Measurements from ENCODE around the gene ARHGEF4. TPM values are rescaled to one million over a fixed set of nuclear protein-coding genes. Genes with fewer than 3 reads are reported as not detected.

The ARHGEF4 gene
- total RNA-seq, 1 donor from 2014 or later: 3.8 TPM

DNA sequence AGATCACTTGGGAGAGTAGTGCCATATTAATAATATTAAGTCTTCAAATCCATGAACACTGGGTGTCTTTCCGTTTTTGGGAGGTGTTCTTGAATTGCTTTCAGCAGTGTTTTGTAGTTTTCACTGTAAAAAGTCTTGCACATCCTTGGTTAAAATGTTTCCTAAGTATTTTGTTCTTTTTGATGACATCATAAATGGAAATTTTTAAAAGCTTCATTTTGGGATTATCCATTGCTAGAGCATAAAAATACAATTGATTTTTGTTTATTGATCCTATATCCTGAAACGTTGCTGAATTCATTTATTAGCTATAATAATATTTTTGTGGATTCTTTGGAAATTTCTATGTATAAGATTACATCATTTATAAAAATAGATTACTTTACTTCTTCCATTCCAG, 96.8 kb downstream of the ARHGEF4 start:
- ATAC-seq (no peak), DNase-seq (no peak)
- intact Hi-C loops (cut with micrococcal nuclease): no loop called here

DNA sequence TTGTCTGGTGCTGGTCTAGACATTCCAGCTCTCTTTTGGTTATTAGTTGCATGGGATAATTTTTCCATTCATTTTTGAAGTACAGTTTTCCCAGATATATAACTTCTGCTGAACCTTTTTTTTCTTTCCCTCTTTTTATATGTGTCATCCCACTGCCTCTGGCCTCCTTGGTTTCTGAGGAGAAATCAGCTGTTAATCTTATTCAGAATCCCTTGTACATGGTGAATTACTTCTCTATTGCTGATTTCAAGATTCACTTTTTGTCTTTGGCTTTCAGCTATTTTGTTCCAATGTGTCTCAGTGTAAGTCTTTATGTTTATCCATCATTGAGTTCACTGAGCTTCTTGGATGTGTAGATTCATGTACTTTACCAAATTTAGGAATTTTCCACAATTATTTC, 99.7 kb downstream of the ARHGEF4 start:
- ATAC-seq: no peak
- intact Hi-C loops (cut with micrococcal nuclease): no loop called here
- DNase-seq: no peak

DNA sequence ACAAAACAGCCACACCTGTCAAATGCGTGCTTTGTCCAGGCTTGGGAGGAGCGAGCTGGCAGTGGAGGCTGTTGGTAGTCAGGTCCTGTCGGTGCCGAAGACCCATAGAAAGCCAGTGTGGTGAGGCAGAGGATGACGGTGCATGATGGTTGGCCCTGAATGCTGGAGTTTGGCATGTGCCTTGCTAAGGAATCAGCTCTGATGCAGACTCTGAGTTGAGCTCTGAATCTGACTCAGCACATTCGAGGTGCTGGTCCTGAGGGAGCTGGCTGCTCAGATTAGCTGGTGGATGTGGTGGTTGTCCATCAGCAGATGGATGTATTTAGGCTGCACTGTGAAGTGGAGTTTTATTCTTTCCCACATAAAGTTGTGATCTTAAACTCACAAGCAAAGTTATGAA, 111.3 kb downstream of the ARHGEF4 start:
- ATAC-seq (no peak), DNase-seq (no peak)
- intact Hi-C loops (cut with micrococcal nuclease): no loop called here

DNA sequence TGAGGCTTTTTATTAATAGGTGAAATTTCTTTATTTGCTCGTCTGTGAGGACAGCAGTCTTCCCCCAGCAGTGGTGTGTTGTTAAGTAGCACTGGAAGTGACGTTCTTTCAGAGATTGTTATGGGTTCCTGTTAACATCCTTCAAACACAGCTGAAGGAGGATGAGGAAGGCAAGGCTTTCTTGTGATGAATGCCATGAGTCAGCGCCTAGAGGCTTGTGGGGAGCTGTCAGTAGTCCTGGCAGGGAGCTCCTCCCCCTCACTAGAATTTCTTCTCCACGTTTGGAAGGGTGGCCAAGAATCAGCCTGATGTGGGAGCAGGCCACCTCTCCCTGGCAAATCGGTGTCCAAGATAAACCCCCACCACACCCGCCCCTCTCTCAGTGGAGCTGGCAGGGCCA, 113.2 kb downstream of the ARHGEF4 start:
- intact Hi-C loops (cut with micrococcal nuclease): no loop called here
- no peak for DNase-seq
- ATAC-seq: no peak

DNA sequence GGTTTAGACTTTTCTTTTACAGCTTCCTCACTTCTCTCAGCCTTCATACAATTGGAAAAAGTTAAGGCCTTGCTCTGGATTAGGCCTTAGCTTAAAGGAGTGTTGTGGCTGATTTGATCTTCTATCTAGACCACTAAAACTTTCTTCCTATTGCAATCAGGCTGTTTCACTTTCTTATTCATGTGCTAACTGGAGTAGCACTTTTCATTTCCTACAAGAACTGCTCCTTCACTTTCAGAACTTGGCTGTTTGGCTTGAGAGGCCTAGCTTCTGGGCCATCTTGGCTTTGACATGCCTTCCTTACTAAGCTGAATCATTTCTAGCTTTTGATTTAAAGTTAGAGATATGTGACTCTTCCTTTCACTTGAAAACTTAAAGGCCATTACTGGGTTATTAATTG, 114.3 kb downstream of the ARHGEF4 start:
- intact Hi-C loops (cut with micrococcal nuclease): no loop called here
- DNase-seq (no peak), ATAC-seq (no peak)

DNA sequence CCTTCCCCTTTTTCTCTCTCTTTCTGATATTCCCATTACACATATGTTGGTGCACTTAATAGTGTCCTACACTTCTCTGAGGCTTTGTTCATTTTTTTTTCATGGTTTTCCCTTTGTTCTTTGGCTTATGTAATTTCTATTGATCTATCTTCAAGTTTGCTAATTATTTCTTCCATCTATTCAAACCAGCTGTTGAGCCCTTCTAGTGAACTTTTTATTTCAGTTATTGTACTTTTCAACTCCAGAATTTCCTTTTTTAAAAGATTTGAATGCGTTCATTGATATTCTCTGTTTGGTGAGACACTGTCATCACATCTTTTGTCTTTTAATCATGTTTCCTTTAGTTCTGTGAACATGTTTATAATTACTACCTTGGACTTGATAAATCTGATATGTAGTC, 118.2 kb downstream of the ARHGEF4 start:
- intact Hi-C loops (cut with micrococcal nuclease): no loop called here
- no peak for ATAC-seq
- DNase-seq: no peak

DNA sequence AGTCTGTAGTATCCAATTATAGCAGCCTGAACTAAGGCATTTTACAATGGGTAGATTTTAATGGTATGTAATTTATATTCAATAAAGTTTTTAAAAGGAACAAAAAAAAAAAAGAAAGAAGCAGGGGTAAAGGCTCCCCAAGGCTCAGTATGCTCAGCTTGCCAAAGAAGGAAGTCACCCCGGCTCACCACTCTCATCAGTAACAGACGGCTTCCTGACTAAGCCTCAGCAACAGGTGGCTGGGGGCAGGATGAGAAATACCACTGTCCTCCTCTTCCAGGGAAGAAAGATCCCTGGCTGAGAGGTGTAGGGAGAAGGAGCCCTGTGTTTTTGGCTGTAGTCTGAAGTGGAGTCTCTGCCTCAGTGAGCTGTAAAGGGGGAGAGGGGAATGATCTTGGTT, 121.2 kb downstream of the ARHGEF4 start:
- no peak for ATAC-seq
- no peak for DNase-seq
- intact Hi-C loops (cut with micrococcal nuclease): no loop called here

DNA sequence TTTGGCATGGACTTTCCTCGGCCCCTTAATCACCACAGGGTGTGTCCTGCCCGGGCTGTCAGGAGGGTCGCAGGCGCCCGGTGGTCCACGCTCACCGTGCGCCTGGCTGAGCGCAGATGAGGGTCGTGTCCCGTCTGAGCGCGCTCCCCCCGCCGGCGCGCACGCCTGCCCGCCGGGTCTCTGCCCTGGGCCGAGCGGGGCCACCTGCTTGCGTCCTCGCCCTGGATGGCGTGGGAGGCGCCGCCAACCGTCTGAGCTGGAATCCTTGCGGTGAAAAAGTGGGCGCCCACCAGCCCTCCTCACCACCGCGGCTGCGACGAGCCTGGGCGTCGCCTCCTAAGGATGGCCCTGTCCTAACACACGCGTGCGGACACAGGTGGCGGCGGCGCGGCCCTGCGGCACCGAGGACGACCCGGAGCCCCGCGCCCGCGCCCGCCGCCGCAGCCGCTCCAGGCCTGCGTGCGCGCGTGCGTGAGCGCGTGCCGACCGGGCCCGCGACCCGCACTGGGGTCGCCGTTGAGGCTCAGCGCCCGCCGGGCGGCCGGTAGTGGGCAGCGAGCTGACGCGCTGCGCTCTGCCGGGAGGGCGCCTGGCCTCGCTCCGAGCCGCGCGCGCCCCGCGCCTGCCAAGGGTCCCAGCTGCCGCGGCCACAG, 126.6 kb downstream of the ARHGEF4 start:
- no peak for ATAC-seq
- intact Hi-C loops (cut with micrococcal nuclease): no loop called here
- no peak for DNase-seq

DNA sequence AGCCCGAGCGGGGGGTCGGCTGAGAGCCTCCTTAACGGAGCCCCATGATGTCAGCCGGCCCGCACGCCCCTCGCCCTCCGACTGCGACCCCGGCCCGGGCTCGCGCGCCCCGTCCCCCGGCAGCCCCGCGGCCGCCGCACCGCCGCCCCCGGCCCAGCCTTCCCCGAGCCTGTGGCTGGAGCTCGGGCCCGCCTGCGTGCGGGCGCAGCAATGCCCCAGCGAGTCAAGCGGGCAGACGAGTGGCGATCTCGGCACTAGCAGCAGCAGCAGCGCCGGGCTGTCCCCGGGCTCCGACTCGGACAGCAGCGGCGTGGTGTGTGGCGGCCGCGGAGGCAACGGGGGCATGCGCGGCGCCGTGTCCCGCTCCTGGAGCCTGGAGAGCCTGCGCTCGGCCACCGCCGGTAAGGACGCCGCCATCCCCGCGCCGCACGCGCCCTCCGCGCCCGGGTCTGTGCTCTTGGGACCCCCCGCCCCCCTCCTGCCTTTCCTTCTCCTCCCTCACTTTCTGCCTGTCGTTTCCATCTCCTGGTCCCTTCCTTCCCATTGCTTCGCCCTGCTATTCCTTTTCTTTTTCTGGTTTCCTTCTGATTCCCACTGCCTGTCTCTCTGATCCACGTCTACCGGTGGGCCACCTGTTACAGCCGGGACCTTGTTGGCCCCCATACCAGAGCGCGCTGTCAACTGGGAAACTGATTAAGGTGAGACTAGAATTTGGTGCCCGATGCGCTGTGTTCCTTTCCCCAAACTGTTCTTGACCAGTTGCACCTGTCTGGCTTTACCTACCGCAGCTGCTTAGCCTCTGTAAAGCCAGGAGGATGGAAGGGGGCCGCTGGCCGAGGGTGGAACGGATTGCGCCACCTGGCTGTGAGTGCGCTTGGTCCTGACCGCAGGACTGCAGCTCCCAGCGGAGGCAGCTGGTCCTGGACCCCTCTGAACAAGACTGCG, 127.4 kb downstream of the ARHGEF4 start:
- ATAC-seq: peak; percentile 71
- peak; percentile 42 for DNase-seq
- intact Hi-C loops (cut with micrococcal nuclease): no loop called here

DNA sequence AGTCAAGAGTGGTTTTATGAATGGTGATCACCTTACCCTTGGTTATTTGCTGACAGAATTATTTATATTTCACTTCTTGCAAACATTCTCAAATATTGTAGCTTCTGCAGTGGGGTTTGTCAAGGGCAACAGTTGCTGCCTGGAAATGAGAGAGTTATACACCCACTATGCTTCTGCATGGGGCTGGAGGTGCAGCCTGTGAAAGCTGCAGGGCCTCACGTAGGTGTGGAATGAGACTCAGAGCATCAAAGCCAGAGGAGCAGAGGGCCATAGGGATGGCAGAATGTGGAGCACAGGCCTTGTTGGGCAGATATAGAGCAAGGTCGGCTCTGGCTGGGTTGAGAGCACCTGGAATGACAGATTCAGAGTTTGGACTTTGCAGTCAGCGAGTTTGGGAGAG, 128.2 kb downstream of the ARHGEF4 start:
- intact Hi-C loops (cut with micrococcal nuclease): no loop called here
- no peak for DNase-seq
- ATAC-seq: no peak

DNA sequence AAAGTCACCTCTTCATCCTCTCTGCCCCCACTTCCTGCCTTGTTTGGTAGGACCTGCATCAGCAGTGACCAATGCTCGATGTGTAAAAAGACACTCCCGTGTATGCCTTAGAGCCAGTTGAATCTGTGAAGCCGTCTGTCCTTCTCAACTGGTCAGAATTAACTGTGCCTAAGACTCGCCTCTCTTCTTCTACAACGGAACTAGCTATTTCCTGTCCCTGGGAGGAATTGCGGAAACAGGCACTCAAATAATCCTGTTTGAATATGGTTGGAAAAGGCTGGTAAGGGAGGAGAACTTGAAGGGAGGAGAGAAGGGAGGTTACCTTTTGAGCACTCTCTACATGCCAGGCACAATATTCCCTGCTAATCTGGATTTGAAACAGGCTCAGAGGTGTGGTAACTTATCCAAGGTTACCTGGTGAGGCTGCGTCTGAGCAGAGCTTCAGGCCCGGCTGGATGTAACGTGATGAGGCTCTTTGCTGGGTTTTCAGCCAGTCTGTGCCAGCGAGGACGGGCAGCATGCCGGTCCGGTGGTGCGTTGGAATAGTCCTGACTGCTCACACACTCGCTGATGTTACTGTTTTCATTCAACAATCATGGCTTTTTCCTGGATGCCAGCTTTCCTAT, 129.5 kb downstream of the ARHGEF4 start:
- DNase-seq (no peak), ATAC-seq (no peak)
- intact Hi-C loops (cut with micrococcal nuclease): no loop called here

DNA sequence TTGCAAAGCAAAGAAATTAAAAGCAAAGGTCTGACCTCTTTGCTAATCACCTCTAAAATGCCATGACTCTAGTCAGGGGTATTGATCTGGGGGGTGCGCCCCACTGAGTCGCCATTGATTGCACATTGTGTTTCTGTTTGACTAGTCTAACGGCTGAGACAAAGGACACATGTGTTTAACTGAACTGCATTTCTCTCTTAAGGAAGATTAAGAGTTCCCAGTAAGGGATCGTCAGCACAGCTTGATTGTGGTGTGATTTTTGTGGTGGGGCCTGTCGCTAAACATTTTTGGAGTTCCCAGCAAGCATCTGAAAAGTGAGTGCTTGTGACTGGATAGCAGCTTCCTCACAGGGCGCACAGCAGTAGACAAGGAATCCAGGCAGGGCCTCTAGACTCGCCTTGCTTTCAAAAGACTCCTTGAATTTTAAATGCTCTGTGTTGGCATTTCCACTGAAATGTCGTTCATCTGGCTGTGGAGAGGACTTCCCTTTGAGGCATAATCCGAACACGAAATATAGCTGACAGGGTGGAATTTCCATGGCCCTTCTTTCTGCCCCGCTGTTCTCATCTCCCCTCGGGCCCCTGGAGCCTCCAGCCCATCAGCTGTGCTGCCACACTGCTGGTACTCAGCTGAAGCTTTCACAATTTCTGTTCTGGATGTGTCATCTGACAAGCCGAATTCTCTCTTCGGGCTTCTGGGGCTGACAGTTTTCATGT, 130.2 kb downstream of the ARHGEF4 start:
- intact Hi-C loops (cut with micrococcal nuclease): no loop called here
- DNase-seq: no peak
- no peak for ATAC-seq

DNA sequence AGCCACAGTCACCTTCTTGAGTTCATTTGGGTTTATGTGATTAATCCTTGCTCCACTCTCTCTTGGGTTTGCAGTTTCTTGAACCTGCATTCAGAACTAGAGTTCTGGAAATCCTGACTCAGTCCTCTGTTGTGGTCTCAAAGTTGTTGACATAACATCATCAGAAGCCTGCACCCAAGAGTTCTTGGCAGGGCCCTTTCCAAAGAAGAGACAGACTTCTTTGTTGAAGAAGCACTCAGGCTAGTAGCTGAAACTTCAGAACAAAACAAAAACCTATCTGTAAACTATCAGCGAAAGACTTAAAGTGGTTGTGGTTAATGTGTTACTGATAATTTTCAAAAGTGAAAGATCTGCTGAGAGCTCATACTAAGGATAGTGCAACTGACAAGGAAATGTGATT, 135.7 kb downstream of the ARHGEF4 start:
- DNase-seq (no peak), ATAC-seq (no peak)
- intact Hi-C loops (cut with micrococcal nuclease): no loop called here

DNA sequence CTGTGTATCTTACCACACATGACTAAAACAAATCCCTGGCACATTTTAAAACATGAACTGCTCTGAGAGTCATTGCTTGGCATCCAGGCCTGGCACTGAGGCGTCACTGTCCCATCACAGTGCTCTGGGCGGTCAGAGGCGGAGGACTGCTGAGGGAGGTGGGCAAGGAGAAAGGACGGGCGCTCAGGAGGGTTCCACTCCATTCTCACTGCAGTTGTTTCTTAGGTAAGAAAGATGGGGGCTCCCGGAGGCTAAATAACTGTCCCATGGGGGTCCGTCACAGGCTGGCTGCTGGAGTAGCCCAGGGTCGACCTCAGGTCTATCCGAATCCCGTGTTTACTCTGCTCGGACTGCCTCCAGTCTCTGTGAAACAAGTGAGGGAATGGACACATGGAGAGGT, 139.0 kb downstream of the ARHGEF4 start:
- ATAC-seq (no peak), DNase-seq (no peak)
- intact Hi-C loops (cut with micrococcal nuclease): no loop called here

DNA sequence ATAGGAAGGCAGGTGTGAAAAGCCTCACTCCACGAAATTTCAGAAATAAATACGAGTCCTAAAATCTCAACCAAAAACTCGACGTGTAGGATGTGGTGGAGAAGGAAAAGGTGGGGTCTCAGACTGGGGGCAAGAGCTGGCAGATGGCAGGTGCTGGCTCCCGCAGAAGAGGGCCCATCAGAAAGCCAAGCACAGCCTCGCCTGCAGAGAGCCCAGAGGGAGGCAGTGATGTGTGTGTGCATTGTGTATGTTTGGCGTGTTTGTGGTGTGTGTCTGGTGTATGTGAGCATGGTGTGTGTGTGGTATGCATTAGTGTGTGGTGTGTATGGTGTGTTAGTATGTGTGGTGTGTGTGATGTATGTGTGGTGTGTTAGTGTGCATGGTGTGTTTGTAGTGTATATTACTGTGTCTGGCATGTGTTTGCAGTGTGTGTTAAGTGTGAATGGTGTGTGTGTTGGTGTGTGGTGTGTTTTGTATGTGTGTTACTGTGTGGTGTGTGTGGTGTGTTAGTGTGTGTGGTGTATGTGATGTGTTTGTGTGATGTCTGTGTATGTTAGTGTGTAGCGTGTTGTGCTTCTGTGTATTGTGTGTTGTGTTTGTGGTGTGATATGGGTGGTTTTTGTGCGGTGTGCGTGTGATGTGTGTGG, 140.0 kb downstream of the ARHGEF4 start:
- ATAC-seq (no peak), DNase-seq (no peak)
- intact Hi-C loops (cut with micrococcal nuclease): no loop called here

DNA sequence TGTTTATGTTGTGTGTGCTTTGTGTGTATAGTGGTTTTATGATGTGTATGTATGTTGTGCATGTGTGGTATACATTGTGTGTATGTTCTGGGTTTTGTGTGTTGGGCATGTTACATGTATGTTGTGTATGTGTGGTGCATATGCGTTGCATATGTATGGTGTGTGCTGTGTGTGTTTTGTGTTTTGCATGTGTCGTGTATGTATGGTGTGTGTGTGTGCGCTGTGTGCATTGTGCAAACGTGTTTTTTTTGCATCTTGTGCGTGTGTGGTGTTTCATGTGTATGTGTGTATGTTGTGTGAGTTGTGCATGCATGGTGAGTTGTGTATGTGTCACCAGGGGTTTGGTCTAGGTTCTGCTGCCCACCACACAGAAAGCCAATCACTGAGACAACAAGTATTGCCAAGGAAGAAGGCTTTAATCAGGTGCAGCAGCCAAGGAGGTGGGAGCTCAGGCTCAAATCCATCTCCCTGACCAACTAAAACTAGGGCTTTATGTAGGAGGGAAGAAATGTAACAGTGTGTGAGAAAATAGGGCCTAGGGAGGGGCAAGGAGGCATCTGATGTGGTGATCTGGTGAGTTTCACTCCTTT, 140.8 kb downstream of the ARHGEF4 start:
- intact Hi-C loops (cut with micrococcal nuclease): no loop called here
- no peak for DNase-seq

DNA sequence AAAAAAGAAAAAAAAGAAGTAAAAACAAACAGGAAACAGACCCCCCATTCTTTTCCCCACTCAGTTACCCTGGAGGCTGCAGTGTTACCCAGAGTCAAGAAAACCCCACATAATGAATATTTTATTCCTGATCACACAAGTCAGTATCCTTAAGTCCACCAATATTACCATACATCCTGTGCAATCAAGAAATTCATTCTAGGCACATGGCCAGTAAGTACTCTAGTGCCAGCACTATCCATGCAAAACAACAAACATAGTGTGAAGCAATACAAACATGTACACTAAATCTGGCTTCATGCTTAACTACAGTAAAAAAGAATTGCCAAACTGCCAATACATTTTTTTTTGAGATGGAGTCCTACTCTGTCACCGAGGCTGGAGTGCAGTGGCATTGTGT, 145.0 kb downstream of the ARHGEF4 start:
- intact Hi-C loops (cut with micrococcal nuclease): no loop called here
- no peak for ATAC-seq
- DNase-seq: no peak

More for the DNA sequence above, 140.8 kb downstream of the ARHGEF4 start:
- no peak for ATAC-seq

DNA sequence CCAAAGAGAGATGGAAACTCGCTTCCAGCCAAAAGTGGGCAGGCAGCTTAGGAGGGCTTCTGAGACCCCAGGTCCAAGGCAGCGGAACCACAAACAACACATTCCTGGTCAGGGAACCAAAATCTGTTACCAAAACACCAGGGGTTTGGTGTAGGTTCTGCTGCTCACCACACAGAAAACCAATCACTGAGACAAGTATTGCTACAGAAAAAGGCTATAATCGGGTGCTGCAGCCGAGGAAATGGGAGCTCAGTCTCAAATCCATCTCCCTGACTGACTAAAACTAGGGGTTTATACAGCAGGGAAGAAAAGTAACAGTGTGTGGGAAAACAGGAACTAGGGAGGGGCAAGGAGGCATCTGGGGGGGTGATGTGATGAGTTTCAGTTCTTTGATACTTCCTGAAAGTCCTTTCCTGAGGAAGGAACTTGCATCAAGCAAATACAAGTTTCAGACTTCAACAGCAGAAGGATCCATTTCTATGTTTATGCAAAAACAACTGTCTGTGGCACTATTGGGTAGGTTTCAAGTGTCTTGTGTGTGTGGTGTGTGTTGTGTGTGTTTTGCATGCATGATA, 148.6 kb downstream of the ARHGEF4 start:
- ATAC-seq (no peak), DNase-seq (no peak)
- intact Hi-C loops (cut with micrococcal nuclease): no loop called here

Data from left ventricle myocardium superior (tissue), 1 donor.